HG03439 (cell line): ENCODE data around the gene RNPEPL1.
A peak's percentile ranks its signal among the peaks of the same experiment; 100 is the strongest.

ENCODE experiments used
- ATAC-seq: cut with Tn5 transposase; IDR thresholded peaks from one replicate; pipeline ENCODE4 v1.9.1; 2021; ENCODE audit warnings: mild to moderate bottlenecking, moderate library complexity; ENCODE audit not compliant: unreplicated experiment

RNPEPL1 gene

GRCh38 chr2:240563951-240564560 is 4.2 kb upstream of the RNPEPL1 start:
- ATAC-seq, result no peak

- no peak for ATAC-seq
Measured at GRCh38 chr2:240564561-240565332, 3.5 kb upstream of the RNPEPL1 start.

GRCh38 chr2:240565333-240566202 is 2.7 kb upstream of the RNPEPL1 start:
- peak; percentile 32 for ATAC-seq

- ATAC-seq, result peak; percentile 49
Measured at GRCh38 chr2:240566203-240567136, 1.8 kb upstream of the RNPEPL1 start.

- ATAC-seq, result no peak
Measured at GRCh38 chr2:240567137-240567871, 980 bp upstream of the RNPEPL1 start.

- ATAC-seq, result no peak
Measured at GRCh38 chr2:240568678-240569522, 616 bp downstream of the RNPEPL1 start.

- no peak for ATAC-seq
Measured at GRCh38 chr2:240569523-240569997, 1.3 kb downstream of the RNPEPL1 start.

GRCh38 chr2:240569998-240570530 is 1.8 kb downstream of the RNPEPL1 start:
- ATAC-seq, result no peak

- no peak for ATAC-seq
Measured at GRCh38 chr2:240570531-240571313, 2.4 kb downstream of the RNPEPL1 start.

- no peak for ATAC-seq
Measured at GRCh38 chr2:240571314-240571973, 3.2 kb downstream of the RNPEPL1 start.

- ATAC-seq, result no peak
Measured at GRCh38 chr2:240572141-240573031, 4.1 kb downstream of the RNPEPL1 start.

GRCh38 chr2:240573071-240573515 is 4.8 kb downstream of the RNPEPL1 start:
- no peak for ATAC-seq

GRCh38 chr2:240573516-240574385 is 5.5 kb downstream of the RNPEPL1 start:
- ATAC-seq, result no peak

- ATAC-seq, result no peak
Measured at GRCh38 chr2:240574386-240575100, 6.3 kb downstream of the RNPEPL1 start.
